GM12878 (cell line): ENCODE measurements around the gene FMR1. TPM values are rescaled to one million over a fixed set of nuclear protein-coding genes. Genes with fewer than 3 reads are reported as not detected.

Experiments
- ATAC-seq: fragments of 200-7000 bp; cut with Tn5 transposase; 3 replicates; pipeline ENCODE4 v1.9.1; 2020; ENCODE audit warnings: mild to moderate bottlenecking, moderate library complexity
- BruUV-seq: library from RNA; stranded (reverse); fragments of 400-500 nt; replicated peaks from 2 replicates; lab custom pipeline; 2021; lab: Mats Ljungman, UMichigan
- CTCF ChIA-PET: fragments of 300-600 bp; sonication (Branson Sonifier 250); formaldehyde crosslinking; extraction: SDS; loops from one replicate; lab custom pipeline; 2021; ENCODE audit warnings: inconsistent platforms; lab: Yijun Ruan, JAX
- POLR2A ChIA-PET: fragments of 350-600 bp; formaldehyde crosslinking; extraction: SDS; loops from one replicate; lab custom pipeline; 2021; ENCODE audit warnings: inconsistent platforms; lab: Charles Lee
- RAD21 ChIA-PET: fragments of 300-600 bp; sonication (Branson Sonifier 250); formaldehyde crosslinking; loops from one replicate; lab custom pipeline; 2023; ENCODE audit warnings: antibody characterized with exemption; ENCODE audit not compliant: unreplicated experiment; lab: Charles Lee
- SMC1A ChIA-PET: fragments of 300-600 bp; sonication (Branson Sonifier 250); formaldehyde crosslinking; loops from one replicate; lab custom pipeline; 2023; ENCODE audit not compliant: unreplicated experiment, uncharacterized antibody; lab: Charles Lee
- DNase-seq: peaks from one replicate; pipeline ENCODE4 v3.0.0-alpha.2; 2011; ENCODE audit warnings: low read depth, low spot score
- FAIRE-seq: peaks from 3 replicates; lab custom pipeline; 2011; peaks lifted over from hg19 to GRCh38; lab: Jason Lieb, UNC
- H2AFZ ChIP-seq: 2 replicates; pipeline ENCODE4 v1.6.0; 2011; ENCODE audit warnings: low read depth, low read length, control low read depth; ENCODE audit not compliant: control insufficient read depth
- H3K27ac ChIP-seq: 2 replicates; pipeline ENCODE4 v1.5.1; 2011; ENCODE audit warnings: control low read depth; ENCODE audit not compliant: control insufficient read depth, insufficient read depth
- H3K27me3 ChIP-seq, 2 experiments: replicated peaks in 1 of 2; 2 replicates each; pipeline versions ENCODE4 v1.6.0 to v1.6.1; 2011; ENCODE audit warnings: low read length in 1 of 2; ENCODE audit not compliant: control insufficient read depth in 2 of 2, insufficient read depth in 2 of 2
- H3K36me3 ChIP-seq, 2 experiments: 2 replicates each; pipeline ENCODE4 v1.5.1; 2011; ENCODE audit warnings: low read length in 1 of 2; ENCODE audit not compliant: control insufficient read depth in 2 of 2, insufficient read depth in 2 of 2
- H3K4me1 ChIP-seq: 2 replicates; pipeline ENCODE4 v1.6.1; 2011; ENCODE audit warnings: mild to moderate bottlenecking, low read length, moderate library complexity, mixed read lengths; ENCODE audit not compliant: control insufficient read depth, insufficient read depth
- H3K4me2 ChIP-seq: 2 replicates; pipeline ENCODE4 v1.6.0; 2011; ENCODE audit warnings: control low read depth; ENCODE audit not compliant: control insufficient read depth, insufficient read depth
- H3K4me3 ChIP-seq: fragments of 200-600 bp; sonication (generic); 2 replicates; pipeline ENCODE4 v1.5.1; 2016
- H3K79me2 ChIP-seq: 2 replicates; pipeline ENCODE4 v1.6.0; 2011; ENCODE audit warnings: low read length; ENCODE audit not compliant: control insufficient read depth, insufficient read depth
- H3K9ac ChIP-seq: 2 replicates; pipeline ENCODE4 v1.8.0; 2011; ENCODE audit warnings: low read length, control low read depth, mixed read lengths; ENCODE audit not compliant: control insufficient read depth, insufficient read depth
- H3K9me3 ChIP-seq: replicated peaks from 3 replicates; pipeline ENCODE4 v1.5.1; 2011; ENCODE audit warnings: mild to moderate bottlenecking, low read length; ENCODE audit not compliant: control insufficient read depth, insufficient read depth
- H4K20me1 ChIP-seq: 2 replicates; pipeline ENCODE4 v1.6.0; 2011; ENCODE audit not compliant: control insufficient read depth, insufficient read depth
- EZH2 ChIP-seq: IDR thresholded peaks from 2 replicates; pipeline ENCODE4 v1.6.1; 2012; ENCODE audit warnings: low read depth, mild to moderate bottlenecking, control low read depth, inconsistent platforms, low read length, borderline replicate concordance; ENCODE audit not compliant: control insufficient read depth
- IRF3 ChIP-seq: fragments of 450-650 bp; IDR thresholded peaks from 2 replicates; pipeline ENCODE4 v1.6.1; 2014; ENCODE audit warnings: mild to moderate bottlenecking
- MTA3 ChIP-seq: IDR thresholded peaks from 2 replicates; pipeline ENCODE4 v1.6.1; 2012; ENCODE audit warnings: low read length, inconsistent platforms, borderline replicate concordance
- POLR2AphosphoS2 ChIP-seq: IDR thresholded peaks from 2 replicates; pipeline ENCODE4 v1.6.1; 2011; ENCODE audit warnings: low read depth, mild to moderate bottlenecking, low read length, improper control_type of control experiment, moderate library complexity
- YBX1 ChIP-seq: fragments of 450-650 bp; IDR thresholded peaks from 2 replicates; pipeline ENCODE4 v1.6.1; 2016; ENCODE audit warnings: antibody characterized with exemption
- WGBS: methylation state at CpG from one replicate; pipeline ENCODE4 v1.1.6; 2016; ENCODE audit warnings: low lambda C conversion rate; ENCODE audit not compliant: insufficient replicate concordance, insufficient coverage; ENCODE audit errors: missing lambda C conversion rate; 5-methylcytosine and 5-hydroxymethylcytosine counted together
- in situ Hi-C: fragments of 300-500 bp; cut with MboI; formaldehyde crosslinking; loops from 9 replicates; pipeline ENCODE4 v1.14.3; 2018; ENCODE audit warnings: mixed read lengths
- intact Hi-C: fragments of 100-400 bp; cut with micrococcal nuclease; formaldehyde crosslinking; loops from one replicate; pipeline ENCODE4 v1.14.2; 2022; ENCODE audit not compliant: unreplicated experiment
- polyA plus RNA-seq, 11 experiments: library from polyadenylated mRNA; depleted of rRNA in 4 of 11; unstranded in 6 of 11; stranded (reverse) in 5 of 11; fragments of >200 nt; fragmentation: Nextera tagmentation in 4 of 11; fragmentation: Illumina TruSeq in 1 of 11; extraction: Ambion mirVana in 4 of 11; extraction: Trizol in 1 of 11; gene quantifications; 1 replicate in 1 of 11; 2 replicates in 10 of 11; pipeline versions ENCODE4 v1.2.1 to v1.2.3, GENCODE V29; 2011 to 2016; ENCODE audit warnings: inconsistent platforms in 2 of 11, missing spikeins in 2 of 11, low read depth in 1 of 11
- total RNA-seq, 4 experiments: library from RNA; depleted of rRNA in 3 of 4; stranded (reverse); fragments of >200 nt in 3 of 4; fragmentation: Illumina TruSeq in 1 of 4; extraction: Trizol in 1 of 4; gene quantifications; 2 replicates each; pipeline versions ENCODE4 v1.2.1 to v1.2.3, GENCODE V29; 2013 to 2021
- TF ChIP-seq, protein P1 (sequence below): IDR thresholded peaks from 2 replicates; pipeline ENCODE4 v1.6.1; 2011; ENCODE audit warnings: mild to moderate bottlenecking, low read depth, low read length, moderate library complexity; ENCODE audit not compliant: insufficient replicate concordance

Gene FMR1
- total and polyA plus RNA-seq, 10 of the 15 experiments (the other 5 are each of a cell fraction or from before 2014, with no cell fraction given) = 7.9 to 37.5 (median 19.3) TPM

DNA sequence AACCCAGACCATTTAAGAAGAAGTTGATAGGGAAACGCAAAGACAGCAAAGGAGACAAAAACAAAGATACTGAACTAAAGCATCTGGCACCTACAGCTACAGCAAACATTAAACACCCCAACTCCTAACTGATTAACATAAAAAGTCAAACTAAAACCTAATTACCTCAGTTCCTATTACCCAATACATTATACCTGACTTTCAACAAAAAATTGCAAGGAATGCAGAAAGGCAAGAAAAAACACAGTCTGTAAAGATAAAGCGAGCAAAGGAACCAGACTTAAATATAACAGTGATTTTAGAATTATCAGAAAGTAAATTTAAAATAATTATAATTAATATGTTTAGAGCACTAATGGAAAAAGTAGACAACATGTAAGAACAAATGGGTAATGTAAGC is 9.4 kb upstream of the FMR1 start (continued):
- no peak for TF ChIP-seq IRF3

- no peak overlapping the region for H3K27ac ChIP-seq
- no peak overlapping the region for H2AFZ ChIP-seq
- no peak overlapping the region for H3K4me2 ChIP-seq
- ChIA-PET RAD21 (interaction anchor here (0.7 kb wide), 1 partner anchor 326 kb away, joined by 3 read pairs; no protein-coding TSS in a partner anchor), SMC1A (no interaction called here), CTCF (no interaction called here), POLR2A (no interaction called here)
- WGBS = 31% methylated on average over 5 of the region's 5 CpGs
- in situ Hi-C loops (no loop called here), intact Hi-C loops (no loop called here)
- no peak for FAIRE-seq
- no TSS peak for BruUV-seq
- H3K4me3 ChIP-seq = no peak overlapping the region
- H3K79me2 ChIP-seq = peaks cover 10% of the 10 kb centered on the region
- no peak overlapping the region for H3K9ac ChIP-seq
- no peak for DNase-seq
- TF ChIP-seq, protein P1, sequence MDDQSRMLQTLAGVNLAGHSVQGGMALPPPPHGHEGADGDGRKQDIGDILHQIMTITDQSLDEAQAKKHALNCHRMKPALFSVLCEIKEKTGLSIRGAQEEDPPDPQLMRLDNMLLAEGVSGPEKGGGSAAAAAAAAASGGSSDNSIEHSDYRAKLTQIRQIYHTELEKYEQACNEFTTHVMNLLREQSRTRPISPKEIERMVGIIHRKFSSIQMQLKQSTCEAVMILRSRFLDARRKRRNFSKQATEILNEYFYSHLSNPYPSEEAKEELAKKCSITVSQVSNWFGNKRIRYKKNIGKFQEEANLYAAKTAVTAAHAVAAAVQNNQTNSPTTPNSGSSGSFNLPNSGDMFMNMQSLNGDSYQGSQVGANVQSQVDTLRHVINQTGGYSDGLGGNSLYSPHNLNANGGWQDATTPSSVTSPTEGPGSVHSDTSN = no peak
- TF ChIP-seq MTA3 = no peak
- TF ChIP-seq EZH2 = no peak
- TF ChIP-seq YBX1 = no peak
- TF ChIP-seq POLR2AphosphoS2 = no peak
- no peak for ATAC-seq
- no peaks in the 10 kb centered on the region for H3K36me3 ChIP-seq
- H4K20me1 ChIP-seq = no peaks in the 10 kb centered on the region
- no peaks in the 10 kb centered on the region for H3K4me1 ChIP-seq
- no peaks in the 10 kb centered on the region for H3K27me3 ChIP-seq
- no peaks in the 10 kb centered on the region for H3K9me3 ChIP-seq
These were observed 3.6 kb upstream of the FMR1 start for GRCh38 chrX:147908106-147908505.
